Lower lobe of right lung (tissue), 2 donors: ENCODE measurements around the gene PDE6D. TPM values are rescaled to one million over a fixed set of nuclear protein-coding genes. Genes with fewer than 3 reads are reported as not detected.
"Not testable (repeated sequence)": the region's sequence is repeated elsewhere in the genome, so short reads cannot be mapped to it uniquely, and the experiment has no call there.

Source experiments
- ATAC-seq, 2 donors: fragments of 200-7000 bp; cut with Tn5 transposase; one replicate each; pipeline ENCODE4 v1.9.1; 2020 to 2022; ENCODE audit warnings: mild to moderate bottlenecking in 2 of 2, moderate library complexity in 2 of 2
- DNase-seq: peaks from one replicate; pipeline ENCODE4 v3.0.0-alpha.2; 2020
- H3K27ac ChIP-seq: fragments of 200-600 bp; one replicate; pipeline ENCODE4 v1.8.0; 2022
- H3K27me3 ChIP-seq: fragments of 200-600 bp; one replicate; pipeline ENCODE4 v1.8.0; 2022; ENCODE audit warnings: low read depth
- H3K36me3 ChIP-seq: fragments of 200-600 bp; one replicate; pipeline ENCODE4 v1.8.0; 2022; ENCODE audit warnings: mild to moderate bottlenecking
- H3K4me1 ChIP-seq: fragments of 200-600 bp; one replicate; pipeline ENCODE4 v1.8.0; 2022
- H3K4me3 ChIP-seq: fragments of 200-600 bp; one replicate; pipeline ENCODE4 v1.8.0; 2022; ENCODE audit warnings: mild to moderate bottlenecking
- H3K9me3 ChIP-seq: fragments of 200-600 bp; one replicate; pipeline ENCODE4 v1.8.0; 2022
- CTCF ChIP-seq: fragments of 200-600 bp; IDR thresholded peaks from one replicate; pipeline ENCODE4 v1.8.0; 2022; ENCODE audit warnings: antibody characterized with exemption, mild to moderate bottlenecking
- intact Hi-C: fragments of 100-400 bp; cut with DNase I; formaldehyde crosslinking; loops from one replicate; pipeline ENCODE4 v1.11.0; 2022
- total RNA-seq: library from RNA; stranded (reverse); fragmentation: NEBNext Ultra II Directional; extraction: Animal tissue kit (Norgen Biotek cat#: 25700); gene quantifications from one replicate; pipeline ENCODE4 v1.2.1, GENCODE V29; 2021
- donor health status: DM: no; HTN: yes; CAD: no; lungs with severe emphysema.

The PDE6D gene
- total RNA-seq, 1 donor from 2014 or later: 18.5 TPM

DNA sequence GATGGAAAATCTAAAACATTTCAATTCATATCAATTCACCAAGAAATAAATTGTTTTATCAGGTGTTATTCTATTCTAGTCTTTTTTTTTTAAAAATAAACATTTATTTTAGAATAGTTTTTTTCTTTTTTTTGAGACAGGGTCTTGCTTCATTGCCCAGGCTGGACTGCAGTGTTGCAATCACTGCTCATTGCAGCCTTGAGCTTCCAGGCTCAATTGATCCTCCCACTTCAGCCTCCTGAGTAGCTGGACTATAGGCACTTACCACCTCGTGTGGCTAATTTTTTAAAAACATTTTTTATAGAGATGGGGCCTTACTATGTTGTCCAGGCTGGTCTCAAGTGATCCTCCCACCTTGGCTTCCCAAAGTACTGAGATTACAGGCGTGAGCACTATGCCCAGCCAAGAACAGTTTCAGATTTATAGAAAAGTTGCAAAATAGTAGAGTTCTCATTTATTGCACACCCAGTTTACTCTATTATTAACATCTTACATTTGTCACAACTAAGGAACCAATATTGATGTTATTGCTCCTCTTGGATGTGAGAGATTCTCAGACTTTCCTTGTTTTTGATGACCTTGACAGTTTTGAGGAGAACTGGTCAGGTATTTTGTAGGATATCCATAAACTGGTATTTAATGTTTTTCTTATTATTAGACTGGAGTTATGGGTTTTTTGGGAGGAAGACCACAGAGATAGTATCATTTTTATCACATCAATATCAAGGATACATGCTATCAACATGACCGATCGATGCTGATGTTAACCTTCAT lies 29.9 kb downstream of the PDE6D start:
- DNase-seq (no peak), ATAC-seq (no peak)
- Histone ChIP-seq H3K27ac (no peak overlapping the region), H3K9me3 (no peaks in the 10 kb centered on the region), H3K36me3 (no peaks in the 10 kb centered on the region), H3K4me1 (no peaks in the 10 kb centered on the region), H3K4me3 (no peak overlapping the region), H3K27me3 (no peaks in the 10 kb centered on the region)
- intact Hi-C loops: no loop called here
- no peak for TF ChIP-seq CTCF

DNA sequence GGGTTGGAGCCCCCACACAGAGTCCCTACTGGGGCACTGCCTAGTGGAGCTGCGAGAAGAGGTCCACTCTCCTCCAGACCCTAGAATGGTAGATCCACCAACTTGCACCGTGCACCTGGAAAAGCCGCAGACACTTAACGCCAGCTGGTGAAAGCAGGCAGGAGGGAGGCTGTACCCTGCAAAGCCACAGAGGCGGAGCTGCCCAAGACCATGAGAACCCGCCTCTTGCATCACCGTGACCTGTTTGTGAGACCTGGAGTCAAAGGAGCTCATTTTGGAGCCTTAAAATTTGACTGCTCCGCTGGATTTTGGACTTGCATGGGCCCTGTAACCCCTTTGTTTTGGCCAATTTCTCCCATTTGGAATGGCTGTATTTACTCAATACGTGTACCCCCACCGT lies 32.1 kb downstream of the PDE6D start:
- H3K36me3 ChIP-seq, DNase-seq, H3K4me3 ChIP-seq, H3K27me3 ChIP-seq, intact Hi-C loops, H3K4me1 ChIP-seq, H3K9me3 ChIP-seq, ATAC-seq, H3K27ac ChIP-seq: not testable (repeated sequence)

DNA sequence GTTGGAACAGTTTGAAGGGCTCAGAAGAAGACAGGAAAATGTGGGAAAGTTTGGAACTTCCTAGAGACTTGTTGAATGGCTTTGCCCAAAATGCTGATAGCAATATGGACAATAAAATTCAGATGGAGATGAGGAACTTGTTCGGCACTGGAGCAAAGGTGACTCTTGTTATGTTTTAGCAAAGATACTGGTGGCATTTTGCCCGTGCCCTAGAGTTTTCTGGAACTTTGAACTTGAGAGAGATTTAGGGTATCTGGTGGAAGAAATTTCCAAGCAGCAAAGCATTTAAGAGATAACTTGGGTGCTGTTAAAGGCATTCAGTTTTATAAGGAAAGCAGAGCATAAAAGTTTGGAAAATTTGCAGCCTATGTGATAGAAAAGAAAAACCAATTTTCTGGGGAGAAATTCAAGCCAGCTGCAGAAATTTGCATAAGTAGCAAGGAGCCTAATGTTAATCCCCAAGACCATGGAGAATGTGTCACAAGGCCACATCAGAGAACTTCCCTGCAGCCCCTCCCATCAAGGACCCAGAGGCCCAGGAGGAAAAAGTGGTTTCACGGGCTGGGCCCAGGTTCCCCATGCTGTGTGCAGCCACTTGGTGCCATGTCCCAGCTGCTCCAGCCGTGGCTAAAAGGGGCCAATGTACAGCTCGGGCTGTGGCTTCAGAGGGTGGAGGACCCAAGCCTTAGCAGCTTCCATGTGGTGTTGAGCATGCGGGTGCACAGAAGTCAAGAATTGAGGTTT lies 32.8 kb downstream of the PDE6D start:
- H3K27ac ChIP-seq, H3K4me3 ChIP-seq, intact Hi-C loops, H3K36me3 ChIP-seq, H3K9me3 ChIP-seq, H3K27me3 ChIP-seq, H3K4me1 ChIP-seq, DNase-seq, ATAC-seq: not testable (repeated sequence)

- TF ChIP-seq CTCF: no peak
- DNase-seq: no peak
- H3K9me3 ChIP-seq: no peaks in the 10 kb centered on the region
Observed at GRCh38 chr2:231745303-231746038, 35.6 kb downstream of the PDE6D start.

DNA sequence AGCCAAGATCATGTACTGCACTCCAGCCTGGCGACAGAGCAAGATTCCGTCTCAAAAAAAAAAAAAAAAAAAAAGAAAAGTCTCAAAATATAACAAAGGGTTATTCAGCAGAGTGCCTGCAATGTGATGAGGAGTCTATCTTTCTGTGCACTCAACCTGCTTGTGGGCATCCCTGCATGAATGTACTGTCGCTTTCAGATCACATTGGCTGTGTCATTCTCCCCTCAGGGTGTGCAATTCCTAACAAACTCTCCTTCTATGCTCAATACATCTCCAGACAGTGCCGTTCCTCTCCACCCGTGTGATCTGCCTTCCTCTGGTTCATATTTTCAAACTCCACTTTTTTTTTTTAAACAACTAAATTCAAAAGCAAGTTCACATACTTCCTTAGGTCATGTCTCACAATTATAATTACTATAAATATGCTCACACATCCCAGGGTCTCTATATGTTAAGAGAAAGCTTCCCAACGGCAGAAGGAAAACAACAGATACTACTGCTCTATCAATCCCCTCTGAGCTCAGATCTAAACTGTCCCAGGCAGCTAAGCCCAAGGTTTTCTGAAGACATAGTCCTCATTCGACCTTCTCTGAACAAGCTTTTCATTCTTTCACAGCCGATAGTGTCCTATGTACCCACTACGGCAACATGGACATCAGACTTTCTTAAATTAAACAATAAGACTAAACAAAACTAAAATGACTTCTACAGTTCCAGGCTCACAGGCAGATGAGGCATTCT lies 37.5 kb downstream of the PDE6D start:
- Histone ChIP-seq H3K27me3 (no peaks in the 10 kb centered on the region), H3K4me3 (no peak overlapping the region), H3K27ac (no peak overlapping the region), H3K36me3 (no peaks in the 10 kb centered on the region), H3K4me1 (no peaks in the 10 kb centered on the region), H3K9me3 (no peaks in the 10 kb centered on the region)
- DNase-seq (no peak), ATAC-seq (no peak)
- intact Hi-C loops: no loop called here
- no peak for TF ChIP-seq CTCF

More at GRCh38 chr2:231745303-231746038, 35.6 kb downstream of the PDE6D start:
- H3K27ac ChIP-seq: no peak overlapping the region
- H3K27me3 ChIP-seq: no peaks in the 10 kb centered on the region
- H3K36me3 ChIP-seq: no peaks in the 10 kb centered on the region
- H3K4me3 ChIP-seq: no peak overlapping the region
- intact Hi-C loops: no loop called here
- no peaks in the 10 kb centered on the region for H3K4me1 ChIP-seq
- ATAC-seq: no peak

DNA sequence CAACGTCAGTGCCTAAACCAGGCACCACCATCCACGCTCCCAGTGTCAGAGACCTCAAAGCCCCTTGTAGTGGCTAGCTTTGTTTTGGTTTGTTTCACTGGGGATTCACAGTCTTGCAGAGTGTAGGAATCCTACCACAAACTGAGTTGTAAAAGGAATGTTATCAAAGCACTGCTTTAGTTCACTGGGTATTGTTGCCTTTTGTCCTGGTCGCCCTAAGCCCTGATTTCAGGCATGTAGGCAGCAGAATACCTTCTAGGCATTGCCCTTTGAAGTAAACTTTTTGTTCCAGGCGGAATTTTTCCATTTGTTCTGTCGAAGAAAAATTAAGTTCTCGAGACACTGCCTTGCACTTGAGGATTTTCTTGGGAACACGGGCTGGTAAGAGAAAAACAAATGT lies 43.3 kb downstream of the PDE6D start:
- Histone ChIP-seq H3K4me1 (no peaks in the 10 kb centered on the region), H3K9me3 (no peaks in the 10 kb centered on the region), H3K27me3 (no peaks in the 10 kb centered on the region), H3K27ac (no peak overlapping the region), H3K36me3 (peaks cover 27% of the 10 kb centered on the region), H3K4me3 (no peak overlapping the region)
- no peak for ATAC-seq
- intact Hi-C loops: no loop called here
- DNase-seq: no peak
- TF ChIP-seq CTCF: no peak
